Stimulated activated CD4-positive, alpha-beta T cell treated with anti-CD3 and anti-CD28 coated beads, Interleukin-1b, Interleukin-23, amount 100 ng/mL, for 1 hour (primary cell): Measurements from ENCODE around the gene QPRT.
"Not testable (repeated sequence)": the region's sequence is repeated elsewhere in the genome, so short reads cannot be mapped to it uniquely, and the experiment has no call there.

ENCODE experiments used
- DNase-seq, 2 donors: peaks; one replicate each; pipeline ENCODE4 v3.0.0-alpha.2; 2020; ENCODE audit warnings: low read depth in 2 of 2

Gene QPRT

DNA sequence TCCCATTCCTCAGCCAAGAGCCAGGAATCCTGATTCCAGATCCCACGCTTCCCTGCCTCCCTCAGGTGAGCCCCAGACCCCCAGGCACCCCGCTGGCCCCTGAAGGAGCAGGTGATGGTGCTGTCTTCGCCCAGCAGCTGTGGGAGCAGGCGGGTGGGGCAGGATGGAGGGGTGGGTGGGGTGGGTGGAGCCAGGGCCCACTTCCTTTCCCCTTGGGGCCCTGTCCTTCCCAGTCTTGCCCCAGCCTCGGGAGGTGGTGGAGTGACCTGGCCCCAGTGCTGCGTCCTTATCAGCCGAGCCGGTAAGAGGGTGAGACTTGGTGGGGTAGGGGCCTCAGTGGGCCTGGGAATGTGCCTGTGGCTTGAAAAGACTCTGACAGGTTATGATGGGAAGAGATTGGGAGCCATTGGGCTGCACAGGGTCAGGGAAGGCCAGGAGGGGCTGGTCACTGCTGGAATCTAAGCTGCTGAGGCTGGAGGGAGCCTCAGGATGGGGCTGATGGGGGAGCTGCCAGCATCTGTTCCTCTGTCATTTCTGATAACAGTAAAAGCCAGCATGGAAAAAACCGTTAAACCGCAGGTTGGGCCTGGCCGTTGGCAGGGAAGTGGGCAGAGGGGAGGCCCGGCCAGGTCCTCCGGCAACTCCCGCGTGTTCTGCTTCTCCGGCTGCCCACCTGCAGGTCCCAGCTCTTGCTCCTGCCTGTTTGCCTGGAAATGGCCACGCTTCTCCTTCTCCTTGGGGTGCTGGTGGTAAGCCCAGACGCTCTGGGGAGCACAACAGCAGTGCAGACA lies 15.8 kb upstream of the QPRT start, which contains the start of gene SPN:
Gene SPN, plus strand, starts transcription at position 232 of the 791 bp plus-strand sequence. Its CDS starts 482 bp downstream, at position 714.
- no peak for DNase-seq

- no peak for DNase-seq
Measured at GRCh38 chr16:29663807-29664090, 15.2 kb upstream of the QPRT start.

- DNase-seq: no peak
Measured at GRCh38 chr16:29664091-29664921, 14.7 kb upstream of the QPRT start.

GRCh38 chr16:29665294-29666077 lies 13.5 kb upstream of the QPRT start:
- DNase-seq: no peak

- not testable (repeated sequence) for DNase-seq
Measured at GRCh38 chr16:29667322-29667610, 11.7 kb upstream of the QPRT start.

- DNase-seq: no peak
Measured at GRCh38 chr16:29667755-29668154, 11.2 kb upstream of the QPRT start.

GRCh38 chr16:29668267-29668666 lies 10.7 kb upstream of the QPRT start:
- DNase-seq: no peak

DNA sequence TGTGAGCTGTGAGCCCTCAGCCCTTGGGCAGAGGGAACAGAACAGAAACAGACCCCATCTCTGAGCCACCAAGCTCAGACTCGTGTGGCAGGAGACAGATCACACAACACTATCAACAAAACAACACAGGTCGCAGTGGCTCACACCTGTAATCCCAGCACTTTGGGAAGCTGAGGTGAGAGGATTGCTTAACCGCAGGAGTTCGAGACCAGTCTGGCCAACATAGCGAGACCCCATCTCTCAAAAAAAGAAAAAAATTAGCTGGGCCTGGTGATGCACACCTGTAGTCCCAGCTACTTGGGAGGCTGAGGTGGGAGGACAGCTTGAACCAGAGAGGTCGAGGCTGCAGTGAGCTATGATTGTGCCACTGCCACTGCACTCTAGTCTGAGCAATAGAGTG lies 5.5 kb upstream of the QPRT start:
- DNase-seq: no peak

DNA sequence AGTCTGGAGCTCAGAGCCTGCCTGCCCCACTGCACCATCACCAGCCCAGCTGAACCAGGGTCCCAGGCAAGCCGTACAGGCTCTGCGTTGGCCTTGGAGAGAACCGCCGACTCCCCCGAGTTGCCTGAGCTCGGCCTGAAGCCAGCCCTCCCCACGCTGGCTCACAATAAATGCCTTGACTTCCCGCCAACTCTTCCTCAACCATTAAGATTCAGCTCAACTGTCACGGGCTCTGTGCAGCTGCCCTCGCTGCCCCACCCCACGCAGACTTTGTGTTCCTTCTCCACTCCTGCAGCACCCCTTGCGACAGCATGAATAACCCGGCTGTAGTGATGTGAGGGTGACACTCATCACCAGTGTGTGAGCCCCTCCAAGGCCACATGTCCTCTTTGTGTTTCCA lies 4.8 kb upstream of the QPRT start:
- no peak for DNase-seq

DNA sequence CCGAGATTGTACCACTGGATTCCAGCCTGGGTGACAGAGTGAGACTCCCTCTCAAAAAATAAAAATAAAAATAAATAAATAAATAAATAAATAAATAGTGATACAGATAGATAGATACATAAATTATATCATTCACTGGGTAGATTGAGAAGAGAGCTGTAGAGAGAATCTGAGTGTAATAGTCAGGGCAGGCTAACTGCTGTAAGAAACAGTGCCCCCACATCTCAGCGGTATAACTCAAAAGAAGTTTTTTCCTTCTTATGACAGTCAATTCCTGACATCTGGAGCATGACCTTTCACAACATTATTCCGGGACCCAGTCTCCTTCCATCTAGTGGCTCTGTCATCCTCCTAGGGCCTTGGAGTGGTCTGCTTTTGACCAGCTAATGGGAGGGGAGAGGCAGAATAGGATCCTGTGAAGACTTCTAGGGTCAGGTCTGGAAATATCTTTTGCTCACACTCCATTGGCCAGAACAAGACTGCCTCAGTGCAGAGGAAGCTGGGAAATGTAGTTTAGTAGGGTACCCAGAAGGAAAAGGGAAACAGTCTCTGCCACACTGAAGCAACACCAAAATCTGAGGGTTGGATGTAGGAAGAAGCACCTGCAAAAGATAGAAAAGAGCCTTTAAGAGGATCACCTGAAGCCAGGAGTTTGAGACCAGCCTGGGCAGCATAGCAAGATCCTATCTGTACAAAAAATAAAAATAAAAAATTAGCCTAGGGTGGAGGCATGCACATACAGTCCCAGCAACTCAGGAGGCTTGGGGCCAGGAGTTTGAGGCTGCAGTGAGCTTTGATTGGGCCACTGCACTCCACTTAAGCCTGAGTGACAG lies 3.0 kb upstream of the QPRT start:
- DNase-seq: no peak

GRCh38 chr16:29676989-29677785 lies 1.8 kb upstream of the QPRT start:
- DNase-seq: no peak

DNA sequence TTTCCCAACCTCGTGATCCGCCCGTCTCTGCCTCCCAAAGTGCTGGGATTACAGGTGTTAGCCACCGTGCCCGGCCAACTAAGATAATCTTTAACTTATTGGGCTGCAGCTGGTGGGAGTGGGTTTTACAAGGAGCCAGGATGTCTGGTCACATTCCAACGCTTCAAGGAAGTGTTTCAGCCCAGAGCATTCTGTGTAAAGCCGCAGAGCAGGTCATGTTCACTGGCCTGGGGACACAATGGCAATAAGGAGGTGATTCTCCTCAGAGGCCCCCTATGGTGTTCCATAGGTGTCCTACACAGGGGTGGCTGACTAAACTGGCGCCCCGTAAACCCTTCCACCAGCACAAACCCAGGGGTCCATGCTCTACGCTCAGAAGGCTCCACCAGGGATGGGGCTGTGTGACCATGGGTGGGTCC lies 1.2 kb downstream of the QPRT start:
- DNase-seq: no peak

DNA sequence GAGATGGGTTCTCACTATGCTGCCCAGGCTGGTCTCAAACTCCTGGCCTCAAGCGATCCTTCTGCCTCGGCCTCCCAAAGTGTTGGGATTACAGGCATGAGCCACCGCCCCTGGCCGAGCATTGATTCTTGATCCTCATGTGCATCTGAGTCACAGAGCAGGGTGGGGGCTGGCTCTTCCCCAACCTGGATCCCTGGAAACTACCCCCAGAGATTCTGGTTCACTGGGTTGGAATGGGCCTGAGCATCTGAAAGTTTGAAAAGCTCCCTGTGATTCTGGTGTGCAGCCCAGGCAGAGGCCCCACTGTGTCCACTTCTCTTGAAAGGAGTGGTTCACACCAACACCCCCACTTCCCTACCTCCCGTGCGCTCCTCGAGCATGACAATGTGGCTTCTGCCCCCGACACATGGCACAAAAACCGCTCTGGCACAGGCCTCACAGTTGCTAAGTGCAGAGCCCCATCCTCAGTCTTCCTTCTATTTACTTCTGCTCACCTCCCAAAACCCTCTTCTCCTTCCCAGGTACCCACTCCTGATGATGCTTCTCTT lies 4.6 kb downstream of the QPRT start:
- DNase-seq: no peak

DNA sequence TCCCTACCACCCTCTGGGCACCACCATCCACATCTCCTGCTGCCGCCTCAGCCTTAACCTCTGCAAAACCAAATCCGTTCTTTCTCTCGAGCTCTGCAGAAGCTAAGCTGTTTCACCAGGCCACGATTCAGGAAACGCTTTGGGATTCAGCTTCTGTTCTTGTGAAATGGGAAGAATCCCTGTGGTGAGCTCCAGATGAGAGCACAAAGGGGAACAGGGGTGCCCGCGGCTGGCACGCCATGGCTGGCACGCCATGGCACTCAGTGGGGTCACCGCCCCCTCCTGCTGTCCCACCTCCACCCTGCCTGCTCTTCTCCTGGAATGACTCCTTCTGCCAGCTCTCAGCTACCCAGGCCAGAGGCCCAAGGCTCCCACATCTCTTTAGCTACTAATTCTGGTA lies 5.7 kb downstream of the QPRT start:
- DNase-seq: no peak

DNA sequence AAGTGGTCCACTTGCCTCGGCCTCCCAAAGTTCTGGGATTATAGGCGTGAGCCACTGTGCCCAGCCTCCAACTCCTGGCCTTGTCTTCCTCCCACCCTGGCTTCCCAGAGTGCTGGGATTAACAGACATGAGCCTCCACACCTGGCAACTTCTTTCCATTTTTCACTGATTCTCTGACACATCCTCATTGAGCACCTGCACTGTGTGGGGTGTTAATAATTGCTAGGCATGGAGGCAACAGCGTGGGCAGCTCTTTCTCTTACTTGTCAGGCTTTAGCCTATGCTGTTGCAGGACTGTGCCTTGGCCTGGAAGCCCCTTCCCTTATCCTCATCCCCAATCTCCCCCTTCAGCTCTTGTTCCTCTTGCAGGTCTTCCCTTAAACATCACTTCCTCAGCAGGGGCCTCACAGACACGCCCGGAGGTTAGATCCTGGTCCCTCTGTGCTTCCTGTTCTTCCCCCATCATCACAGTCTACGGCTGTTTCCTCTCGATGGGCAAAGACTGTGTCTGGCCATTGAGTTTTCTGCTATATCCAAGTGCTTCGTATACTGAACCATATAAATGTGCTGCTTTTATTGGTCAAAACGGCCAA lies 7.9 kb downstream of the QPRT start:
- no peak for DNase-seq

DNA sequence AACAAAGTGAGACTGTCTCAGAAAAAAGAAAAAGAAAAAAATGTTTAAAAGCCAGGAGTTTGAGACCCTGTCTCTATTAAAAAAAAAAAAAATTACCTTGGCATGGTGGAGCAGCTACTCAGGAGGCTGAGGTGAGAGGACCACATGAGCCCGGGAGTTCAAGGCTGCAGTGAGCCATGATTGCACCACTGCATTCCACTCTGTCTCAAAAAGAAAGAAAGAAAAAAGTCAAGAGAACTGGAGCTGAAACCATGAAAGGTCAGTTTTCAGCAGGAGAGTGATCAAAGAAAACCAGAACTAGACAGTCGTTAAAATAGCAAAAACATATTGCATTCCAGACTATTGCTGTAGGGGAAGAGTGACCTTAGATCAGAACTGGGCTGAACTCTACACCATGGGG lies 8.8 kb downstream of the QPRT start:
- no peak for DNase-seq

- DNase-seq: no peak
Measured at GRCh38 chr16:29688172-29688571, 9.2 kb downstream of the QPRT start.

DNA sequence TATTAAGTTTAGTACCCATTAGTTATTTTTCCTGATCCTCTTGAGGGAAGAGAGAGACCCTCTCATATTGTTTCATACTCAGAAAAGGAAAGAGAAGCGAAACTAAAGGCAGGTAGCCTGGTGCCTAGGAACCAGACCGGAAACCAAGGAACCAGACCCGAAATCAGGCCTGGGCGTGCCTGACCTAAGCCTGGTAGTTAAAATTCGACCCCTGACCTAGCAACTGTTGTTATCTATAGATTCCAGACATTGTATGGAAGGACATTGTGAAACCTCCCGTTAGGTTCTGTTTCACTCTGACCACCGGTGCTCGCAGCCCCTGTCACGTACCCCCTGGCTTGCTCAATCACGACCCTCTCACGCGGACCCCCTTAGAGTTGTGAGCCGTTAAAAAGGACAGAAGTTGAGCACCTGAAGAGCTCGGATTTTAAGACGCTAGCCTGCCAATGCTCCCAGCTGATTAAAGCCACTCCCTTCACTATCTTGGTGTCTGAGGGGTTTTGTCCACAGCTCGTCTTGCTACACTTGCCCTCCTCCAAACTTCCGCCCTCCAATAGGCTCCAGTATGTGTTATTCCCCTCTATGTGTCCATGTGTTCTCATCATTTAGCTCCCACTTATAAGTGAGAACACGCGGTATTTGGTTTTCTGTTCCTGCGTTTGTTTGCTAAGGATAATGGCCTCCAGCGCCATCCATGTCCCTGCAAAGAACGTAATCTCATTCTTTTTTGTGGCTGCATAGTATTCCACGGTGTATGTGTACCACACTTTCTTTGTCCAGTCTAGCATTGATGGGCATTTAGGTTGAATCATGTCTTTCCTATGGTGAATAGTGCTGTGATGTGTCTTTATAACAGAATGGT lies 10.7 kb downstream of the QPRT start:
- not testable (repeated sequence) for DNase-seq

DNA sequence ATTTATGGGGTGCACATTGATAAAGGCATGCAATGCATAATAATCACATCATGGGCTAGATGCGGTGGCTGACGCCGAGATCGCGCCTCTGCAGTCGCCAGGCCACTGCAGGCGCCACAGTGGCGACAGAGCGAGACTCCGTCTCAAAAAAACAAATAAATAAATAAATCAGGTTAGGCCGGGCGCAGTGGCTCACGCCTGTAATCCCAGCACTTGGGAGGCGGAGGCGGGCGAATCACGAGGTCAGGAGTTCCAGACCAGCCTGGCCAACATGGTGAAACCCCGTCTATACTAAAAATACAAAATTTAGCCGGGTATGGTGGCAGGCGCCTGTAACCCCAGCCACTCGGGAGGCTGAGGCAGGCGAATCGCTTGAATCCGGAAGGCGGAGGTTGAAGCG lies 13.6 kb downstream of the QPRT start:
- DNase-seq: not testable (repeated sequence)
